NCI-H524 treated with DMSO at 0.1 percent for 48 hours (cell line): ENCODE data around the gene PACS1.

Experiments used
- DNase-seq: peaks from one replicate; lab custom pipeline; 2025; lab: John Stamatoyannopoulos, UW

PACS1 gene

DNA sequence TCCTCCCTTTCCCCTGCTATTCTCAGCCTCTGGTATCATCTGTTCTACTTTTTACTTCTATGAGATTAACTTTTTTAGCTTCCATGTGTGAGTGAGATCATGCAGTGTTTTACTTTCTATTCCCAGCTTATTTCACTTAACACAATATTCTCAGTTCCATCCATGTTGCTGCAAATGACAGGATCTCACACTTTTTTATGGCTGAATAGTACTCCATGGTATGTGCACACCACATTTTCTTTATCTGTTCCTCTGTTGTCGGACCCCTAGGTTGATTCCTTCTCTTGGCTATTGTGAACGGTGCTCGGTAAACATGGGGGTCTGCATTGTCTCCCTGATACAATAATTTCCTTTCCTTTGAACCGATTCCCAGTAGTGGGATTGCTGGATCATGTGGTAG, 117.4 kb downstream of the PACS1 start:
- no peak for DNase-seq

DNA sequence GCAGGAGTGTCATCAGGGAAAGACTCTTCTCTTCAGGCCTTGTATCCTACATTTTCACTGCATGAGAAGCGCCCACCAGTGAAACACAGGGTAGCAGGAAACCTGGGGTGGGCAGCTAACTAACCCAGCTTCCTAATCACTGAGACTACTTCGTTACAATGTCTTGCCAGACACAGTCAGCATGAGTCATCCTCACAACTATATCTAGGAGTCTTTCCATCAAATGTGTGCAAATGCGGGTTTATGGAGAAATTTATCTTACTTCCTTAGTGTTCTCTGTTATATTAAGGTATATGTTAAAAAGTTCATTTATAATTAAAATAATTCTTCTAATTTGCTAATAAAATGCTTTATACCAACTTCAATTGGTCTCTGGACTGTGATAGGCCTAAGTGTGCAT, 118.5 kb downstream of the PACS1 start:
- no peak for DNase-seq

DNA sequence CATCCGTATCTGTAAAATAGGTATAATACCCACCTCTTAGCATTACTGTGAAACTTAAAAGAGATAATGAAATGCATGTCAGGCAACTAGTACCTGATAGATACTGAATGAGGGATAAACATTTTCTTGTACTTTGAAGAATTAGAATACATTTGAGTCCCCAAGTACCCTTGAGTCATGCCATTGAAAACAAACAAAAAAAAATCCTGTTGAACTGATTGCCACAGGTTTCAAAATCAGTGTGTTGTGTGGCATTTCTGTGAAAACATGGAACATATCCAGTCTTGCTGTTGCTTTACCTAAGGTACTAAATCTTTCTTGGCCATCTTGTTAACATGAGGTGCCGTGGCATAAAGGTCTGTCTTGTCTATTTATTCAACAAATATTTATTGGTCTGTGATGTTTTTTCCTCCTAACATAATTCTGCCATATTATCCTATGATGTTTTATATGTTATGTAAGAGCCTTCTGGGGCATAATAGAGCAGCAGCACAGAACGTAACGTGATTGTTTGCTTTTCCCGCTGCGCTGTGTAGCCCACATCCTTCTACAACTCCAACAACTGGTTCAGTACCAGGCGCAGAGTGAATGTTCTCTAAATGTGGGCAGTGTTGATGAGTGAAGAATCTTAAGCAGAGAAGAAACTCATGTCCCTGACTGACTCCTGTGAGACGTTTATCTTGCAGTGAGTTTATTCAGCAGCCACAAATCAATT, 119.1 kb downstream of the PACS1 start:
- DNase-seq, result no peak

DNA sequence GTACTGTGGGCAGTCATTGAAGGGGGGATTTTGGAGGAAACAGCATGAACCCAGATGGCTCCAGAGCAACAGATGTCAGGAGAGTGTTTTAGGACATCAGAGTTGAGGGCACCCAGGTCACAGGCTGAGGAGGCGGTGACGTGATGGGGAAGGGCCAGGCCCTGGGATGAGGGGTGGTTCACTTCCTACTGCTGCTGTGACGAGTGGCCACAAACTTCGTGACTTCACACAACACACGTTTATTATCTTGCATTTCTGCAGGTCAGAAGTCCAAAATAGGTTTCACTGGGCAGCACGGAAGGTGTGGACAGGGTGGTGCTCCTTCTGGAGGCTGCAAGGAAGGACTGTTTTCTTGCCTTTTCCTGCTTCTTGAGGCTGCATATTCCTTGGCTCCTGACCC, 120.7 kb downstream of the PACS1 start:
- peak; percentile 63 for DNase-seq

DNA sequence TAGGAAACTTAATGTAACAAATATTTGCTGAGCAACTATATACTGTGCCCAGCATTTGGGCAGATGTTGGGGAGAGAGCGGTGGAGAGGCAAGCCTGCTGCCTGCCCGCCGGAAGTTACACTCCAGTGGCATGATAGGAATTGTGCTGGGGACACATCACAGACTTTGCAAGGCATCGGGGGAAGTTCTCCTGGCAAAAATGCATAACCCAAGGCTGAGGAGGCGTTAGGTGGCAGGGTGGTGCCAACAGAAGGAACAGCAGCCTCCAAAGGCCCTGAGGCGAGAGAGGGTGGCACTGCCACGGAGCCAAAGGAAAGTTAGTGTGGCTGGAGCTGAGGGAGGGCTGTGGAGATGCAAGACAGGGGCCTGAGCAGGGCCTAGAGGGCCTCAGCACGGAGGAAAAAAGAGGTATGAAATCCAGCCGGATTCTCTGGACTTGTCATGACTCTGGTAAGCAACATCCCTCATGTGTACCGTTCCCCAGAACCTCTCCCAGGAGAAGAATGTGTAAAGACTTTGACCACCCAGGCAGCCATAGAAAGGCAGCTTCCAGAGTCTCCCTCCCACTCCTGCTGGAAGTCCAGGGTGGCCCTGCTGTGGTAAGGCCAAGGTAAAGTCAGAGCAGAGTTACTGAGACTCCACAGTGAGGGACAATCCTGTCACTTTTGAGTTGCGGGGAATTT, 122.2 kb downstream of the PACS1 start:
- no peak for DNase-seq

DNA sequence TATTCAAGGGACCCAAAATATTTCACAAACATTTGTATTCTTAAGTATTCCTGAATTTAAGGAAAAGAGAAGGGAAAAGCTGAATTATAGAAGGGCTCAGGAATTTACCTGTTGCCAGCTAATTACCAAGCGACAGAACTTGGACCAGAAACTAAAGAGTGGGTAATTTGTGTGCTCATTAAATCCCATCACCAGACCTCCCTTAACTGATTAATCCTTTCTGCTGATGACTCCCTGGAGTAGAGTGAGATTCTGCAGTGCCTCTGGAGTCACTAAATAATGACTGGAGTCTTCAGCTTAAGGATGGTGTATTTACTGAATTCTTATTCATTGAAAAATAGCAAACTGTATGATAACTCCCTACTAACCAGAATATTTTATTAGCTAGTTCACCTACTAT, 124.3 kb downstream of the PACS1 start:
- no peak for DNase-seq

DNA sequence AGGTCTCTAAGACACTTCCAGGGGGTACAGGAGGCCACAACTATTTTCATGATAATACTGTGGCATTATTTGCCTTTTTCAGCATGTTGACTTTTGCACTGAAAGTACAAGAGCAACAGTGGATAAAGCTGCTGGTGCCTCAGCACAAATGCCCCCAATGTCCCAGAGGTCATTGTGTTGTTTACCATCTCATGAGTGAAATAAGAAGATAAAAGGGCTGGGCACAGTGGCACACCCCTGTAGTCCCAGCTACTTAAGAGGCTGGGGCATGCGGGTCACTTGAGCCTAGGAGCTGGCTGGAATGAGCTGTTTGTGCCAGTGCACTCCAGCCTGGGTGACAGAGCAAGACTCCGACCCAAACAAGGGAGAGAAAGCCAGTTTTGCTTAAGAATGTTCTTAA, 125.8 kb downstream of the PACS1 start:
- no peak for DNase-seq

DNA sequence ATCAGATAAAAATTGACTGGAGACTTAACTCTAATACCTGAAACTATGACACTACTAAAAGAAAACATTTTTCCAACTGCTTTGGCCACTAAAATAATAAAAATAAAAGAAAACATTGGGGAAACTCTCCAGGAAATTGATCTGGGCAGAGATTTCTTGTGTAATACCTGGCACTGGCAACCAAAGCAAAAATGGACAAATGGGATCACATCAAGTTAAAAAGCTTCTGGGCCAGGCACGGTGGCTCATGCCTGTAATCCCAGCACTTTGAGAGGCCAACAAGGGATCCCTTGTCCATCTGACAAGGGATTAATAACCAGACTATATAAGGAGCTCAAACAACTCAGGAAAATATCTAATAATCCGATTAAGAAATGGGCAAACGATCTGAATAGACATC, 133.8 kb downstream of the PACS1 start:
- DNase-seq, result no peak

DNA sequence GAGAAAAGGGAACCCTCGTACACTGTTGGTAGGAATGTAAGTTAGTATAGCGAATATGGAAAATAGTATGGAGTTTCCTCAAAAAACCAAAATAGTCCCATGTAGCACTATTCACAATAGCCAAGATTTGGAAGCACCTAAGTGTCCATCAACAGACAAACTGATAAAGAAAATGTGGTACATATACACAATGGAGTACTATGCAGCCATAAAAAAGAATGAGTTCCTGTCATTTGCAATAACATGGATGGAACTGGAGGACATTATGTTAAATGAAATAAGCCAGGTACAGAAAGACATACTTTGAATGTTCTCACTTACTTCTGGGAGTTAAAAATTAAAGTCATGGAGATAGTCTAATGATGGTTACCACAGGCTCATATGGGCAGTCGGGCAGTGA, 134.3 kb downstream of the PACS1 start:
- DNase-seq, result no peak

DNA sequence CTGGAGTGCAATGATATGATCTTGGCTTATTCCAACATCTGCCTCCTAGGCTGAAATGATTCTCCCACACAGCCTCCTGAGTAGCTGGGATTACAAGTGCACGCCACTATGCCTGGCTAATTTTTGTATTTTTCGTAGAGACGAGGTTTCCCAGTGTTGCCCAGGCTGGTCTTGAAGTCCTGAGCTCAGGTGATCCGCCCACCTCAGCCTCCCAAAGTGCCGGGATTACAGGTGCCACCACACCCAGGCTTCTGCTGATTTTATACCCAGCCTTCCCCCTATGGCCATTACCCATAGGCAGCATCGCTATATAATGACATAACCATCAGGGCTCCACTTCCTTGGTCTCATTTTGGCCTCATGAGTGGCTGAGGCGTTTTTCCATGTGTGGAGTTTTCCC, 137.7 kb downstream of the PACS1 start:
- DNase-seq, result no peak

DNA sequence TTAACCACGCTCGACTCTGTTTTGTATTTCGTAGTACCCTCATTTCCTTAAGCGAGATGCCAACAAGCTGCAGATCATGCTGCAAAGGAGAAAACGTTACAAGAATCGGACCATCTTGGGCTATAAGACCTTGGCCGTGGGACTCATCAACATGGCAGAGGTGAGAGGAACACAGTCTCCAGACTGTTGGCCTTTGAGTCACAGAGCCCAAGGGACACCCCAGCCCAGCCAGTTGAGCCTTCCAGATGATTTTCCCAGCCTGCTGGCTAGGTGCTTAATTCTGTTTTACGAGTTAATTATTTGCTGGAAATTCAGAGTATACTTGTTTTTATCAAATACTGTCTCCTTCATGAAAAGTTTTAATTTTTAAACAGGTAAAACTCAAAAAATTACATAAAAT, 141.0 kb downstream of the PACS1 start:
- no peak for DNase-seq

DNA sequence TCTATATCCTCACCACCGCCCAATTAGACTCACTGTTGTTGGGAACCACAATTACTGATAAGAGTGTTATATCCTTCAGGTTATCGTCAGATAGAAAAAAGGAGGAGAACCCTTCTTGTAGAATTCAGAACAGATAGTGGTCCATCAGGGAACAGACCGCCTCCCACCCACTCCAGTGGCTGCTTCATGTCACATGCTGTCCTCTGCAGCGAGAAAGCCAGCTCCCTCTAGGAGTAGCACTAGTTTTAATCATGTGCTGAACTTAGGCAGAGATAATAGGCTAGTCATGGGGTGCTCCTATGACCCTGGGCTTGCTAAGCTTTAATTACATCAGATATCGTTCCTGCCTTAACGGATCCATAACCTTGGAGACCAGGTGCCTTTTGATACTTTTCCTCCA, 146.8 kb downstream of the PACS1 start:
- no peak for DNase-seq

DNA sequence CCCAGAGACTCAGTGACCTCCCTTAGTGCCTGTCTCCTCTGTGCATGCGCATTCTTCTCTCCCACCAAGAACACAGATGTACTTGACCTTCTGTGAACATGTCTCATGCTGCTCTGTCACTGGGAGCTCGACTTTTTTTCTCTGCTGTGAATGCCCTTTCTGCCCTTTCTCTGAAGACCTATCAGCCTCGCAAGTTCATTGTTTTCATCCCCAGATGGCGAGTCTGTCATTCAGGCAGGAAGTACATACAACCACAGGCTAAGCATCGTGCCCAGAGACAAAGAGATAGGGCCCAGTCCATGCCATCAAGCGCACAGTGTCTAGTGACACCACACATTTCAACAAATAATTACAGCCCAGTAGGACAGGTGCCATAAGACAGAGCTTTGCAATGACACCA, 148.0 kb downstream of the PACS1 start:
- DNase-seq, result no peak

DNA sequence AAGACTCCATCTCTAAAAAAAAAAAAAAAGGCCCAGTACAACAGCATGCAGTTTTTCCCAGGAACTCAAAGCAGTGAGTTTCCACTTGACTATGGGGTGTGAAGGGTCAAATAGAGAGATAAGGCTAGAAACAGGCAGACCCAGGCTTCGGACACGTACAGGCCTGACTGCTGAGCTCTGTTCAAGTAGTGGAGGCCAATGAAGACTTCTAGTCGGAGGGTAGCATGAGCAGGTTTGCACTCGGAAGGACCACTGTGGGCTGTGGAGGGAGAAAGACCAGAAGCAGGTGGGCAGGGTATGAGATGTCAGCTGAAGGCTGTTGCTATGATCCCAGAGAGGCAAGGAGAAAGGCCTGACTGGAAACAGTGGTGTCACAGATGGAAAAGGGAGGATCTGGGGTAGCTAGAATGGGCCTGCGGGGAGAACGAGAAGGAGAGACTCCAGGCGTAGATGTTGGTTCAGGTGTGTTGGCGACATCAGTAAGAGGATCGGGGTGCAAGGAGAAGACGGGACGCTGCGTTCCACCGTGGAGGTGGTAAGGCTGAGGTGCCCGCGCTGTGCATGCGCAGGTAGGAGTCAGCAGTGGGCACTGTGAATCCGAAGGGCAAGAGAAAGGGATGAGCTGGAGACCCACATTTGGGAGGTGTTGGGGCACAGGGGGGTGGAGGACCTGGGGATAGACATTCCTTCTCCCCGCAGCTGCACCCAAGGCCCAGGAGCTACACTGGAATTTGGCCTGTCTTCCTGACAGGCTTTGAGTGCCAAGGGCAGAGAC, 149.0 kb downstream of the PACS1 start:
- DNase-seq, result no peak

DNA sequence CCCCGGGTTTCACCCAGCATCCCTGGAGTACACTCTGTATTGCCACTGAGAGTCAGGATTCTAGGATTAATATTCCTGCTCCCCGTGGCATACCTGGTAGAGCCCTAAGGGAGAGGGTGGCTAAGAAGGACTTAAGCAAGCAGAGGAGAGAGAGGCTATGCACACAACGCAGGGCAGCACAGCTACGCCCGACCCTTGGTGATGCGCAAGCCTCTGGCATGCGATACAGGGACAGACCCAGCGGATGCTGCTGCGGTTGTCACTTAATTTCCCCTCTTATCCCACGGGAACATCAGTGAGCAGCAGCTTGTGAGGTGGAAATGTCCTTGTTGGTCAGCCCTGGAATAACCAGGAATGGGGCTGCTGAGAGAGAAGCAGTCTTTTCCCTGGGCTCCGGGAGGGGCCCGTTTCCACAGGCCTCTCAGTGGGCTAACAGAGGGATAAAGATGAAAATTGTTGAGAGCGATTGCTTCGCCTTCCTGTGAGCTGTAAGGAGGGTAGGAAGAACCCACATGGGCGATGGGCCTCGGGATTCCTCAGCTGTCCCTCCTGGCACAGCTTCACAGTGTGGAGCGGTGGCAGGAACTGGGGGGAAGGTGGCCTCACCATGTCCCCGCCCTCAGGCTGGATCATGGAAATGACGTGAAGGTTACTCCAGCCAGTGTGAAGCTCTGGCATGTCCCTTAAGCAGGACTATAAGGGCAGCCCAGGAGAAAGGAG, 149.9 kb downstream of the PACS1 start:
- DNase-seq, result no peak

DNA sequence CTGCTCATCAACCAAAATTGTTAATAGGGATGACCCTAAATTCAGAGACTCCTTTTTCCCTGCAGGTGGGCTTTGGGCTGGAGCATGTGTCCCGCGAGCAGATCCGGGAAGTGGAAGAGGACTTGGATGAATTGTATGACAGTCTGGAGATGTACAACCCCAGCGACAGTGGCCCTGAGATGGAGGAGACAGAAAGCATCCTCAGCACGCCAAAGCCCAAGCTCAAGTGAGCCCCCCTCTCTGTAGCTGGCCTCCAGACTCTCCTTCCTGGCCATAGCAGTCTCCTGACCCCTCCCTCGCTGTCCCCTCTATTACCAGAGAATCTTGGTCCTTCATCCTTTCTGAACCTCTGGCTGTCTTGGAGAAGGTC, 150.5 kb downstream of the PACS1 start:
- no peak for DNase-seq

DNA sequence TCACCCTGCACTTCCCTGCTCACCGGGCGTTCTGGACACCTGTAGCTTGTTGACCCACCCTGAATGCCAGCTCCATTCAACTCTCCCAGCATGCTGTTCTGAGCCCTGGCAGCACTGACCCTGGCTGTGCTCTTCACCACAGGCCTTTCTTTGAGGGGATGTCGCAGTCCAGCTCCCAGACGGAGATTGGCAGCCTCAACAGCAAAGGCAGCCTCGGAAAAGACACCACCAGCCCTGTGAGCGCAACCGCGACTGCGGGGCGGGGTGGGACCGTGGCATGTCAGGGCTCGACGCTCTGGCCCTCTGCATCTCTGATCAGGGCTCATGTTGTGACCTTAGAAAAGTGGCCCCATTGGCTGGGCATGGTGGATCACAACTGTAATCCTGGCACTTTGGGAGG, 150.9 kb downstream of the PACS1 start:
- no peak for DNase-seq

DNA sequence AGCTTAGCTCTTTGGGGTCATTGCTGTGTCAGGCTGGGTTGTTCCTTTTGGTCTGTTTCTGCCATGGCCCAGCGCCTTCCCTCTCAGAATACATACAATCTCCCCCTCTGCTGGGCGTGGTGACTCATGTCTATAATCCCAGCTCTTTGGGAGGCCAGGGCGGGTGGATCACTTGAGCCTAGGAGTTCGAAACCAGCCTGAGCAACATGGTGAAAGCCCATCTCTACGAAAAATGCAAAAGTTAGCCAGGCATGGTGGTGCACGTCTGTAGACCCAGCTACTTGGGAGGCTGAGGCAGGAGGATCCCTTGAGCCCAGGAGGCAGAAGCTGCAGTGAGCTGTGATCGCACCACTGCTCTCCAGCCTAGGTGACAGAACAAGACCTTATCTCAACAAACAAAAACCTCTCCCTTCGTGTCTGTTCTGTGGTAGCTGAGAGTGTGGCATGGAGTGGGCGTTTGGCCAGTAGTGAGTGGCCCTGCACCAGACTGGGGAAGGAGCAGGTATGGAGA, 151.7 kb downstream of the PACS1 start:
- no peak for DNase-seq

DNA sequence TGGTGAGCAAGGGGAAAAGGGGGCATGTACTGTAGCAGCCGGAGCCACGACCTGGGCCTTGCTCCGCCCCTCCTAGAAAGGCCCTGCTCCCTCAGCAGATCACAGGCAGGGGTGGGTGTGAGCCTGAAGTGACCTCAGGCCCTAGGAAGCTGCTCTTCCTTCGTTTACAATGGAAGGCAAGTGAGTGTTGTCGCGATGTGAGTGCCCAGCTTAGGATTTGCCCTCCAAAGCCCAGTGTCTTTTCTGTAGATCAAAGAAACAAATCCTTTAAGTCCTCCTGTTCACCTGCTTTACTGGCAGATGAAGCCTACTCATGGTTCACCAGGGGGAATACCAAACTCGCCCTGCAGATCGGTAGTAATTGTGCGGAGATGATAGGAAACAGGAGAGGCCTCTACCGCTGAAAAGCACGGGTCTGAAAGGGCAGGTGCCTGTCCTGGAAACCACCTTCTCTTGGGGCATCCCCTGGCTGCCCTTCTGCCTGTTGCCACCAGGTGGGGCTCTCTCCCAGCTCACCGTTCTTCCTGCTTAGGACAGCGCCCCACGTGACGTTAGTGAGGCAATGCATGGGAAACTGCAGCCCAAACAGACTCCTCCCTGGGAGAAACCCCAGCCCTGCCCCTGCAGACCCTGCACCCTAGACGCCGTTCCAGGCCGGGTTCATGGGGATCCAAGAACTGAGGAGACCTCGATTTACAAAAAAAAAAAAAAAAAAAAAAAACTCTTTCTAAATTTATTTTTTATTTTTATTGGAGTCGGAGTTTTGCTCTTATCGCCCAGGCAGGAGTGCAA, 152.5 kb downstream of the PACS1 start:
- DNase-seq, result peak; percentile 41

DNA sequence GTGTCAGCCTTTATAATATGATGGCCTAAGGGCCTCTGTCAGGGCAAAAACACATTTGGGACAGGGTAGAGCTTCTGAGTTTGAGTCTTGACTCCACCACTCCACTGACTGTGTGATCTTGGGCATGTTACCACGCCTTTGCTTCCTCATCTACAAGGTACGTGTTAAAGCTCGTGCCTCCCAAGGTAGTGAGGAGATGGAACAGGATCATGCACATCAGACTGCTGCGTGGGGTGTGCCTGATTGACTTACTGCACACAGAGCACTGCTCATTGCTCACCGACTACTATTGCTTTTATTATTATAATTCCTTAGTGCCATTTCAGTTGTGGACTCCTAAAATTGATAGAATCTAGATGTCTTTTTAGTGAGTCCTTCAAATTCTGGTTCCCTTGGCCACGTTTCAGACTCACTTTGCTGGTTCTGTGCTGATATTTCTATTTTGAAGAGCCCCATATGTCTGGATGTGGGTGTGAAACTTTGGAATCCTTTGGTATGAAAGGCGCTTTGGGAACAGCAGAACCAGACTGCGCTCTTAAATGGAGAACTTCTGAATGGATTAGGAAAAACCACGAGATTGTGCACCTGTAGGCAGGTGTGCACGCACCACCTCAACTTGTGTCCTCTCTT, 154.3 kb downstream of the PACS1 start:
- DNase-seq, result no peak

DNA sequence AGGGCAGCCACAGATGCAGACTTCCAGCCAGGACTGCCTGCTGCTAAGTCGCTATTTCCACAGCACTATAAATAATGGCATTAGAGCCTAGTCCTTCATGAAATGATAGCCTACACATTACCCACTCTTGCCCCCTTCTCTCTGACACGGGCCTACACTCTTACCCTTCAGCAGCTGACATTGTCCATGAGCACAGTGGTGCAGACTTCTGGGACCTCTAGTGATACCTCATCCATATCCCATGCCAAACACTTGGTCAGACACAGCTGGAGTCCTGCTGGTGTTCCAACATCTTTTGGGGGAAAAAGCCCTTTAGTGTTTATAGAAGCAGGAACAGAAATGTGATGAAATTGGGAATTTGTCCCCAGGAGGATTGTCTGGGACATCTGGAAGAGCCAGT, 155.0 kb downstream of the PACS1 start:
- no peak for DNase-seq
